Osteocyte (in vitro differentiated cells): ENCODE measurements around the gene CSPG4. TPM values are rescaled to one million over a fixed set of nuclear protein-coding genes. Genes with fewer than 3 reads are reported as not detected.
A peak's percentile ranks its signal among the peaks of the same experiment; 100 is the strongest.
"Not testable (repeated sequence)": the region's sequence is repeated elsewhere in the genome, so short reads cannot be mapped to it uniquely, and the experiment has no call there.

Source experiments
- DNase-seq: peaks from one replicate; pipeline ENCODE4 v3.0.0; 2021; ENCODE audit warnings: mixed read lengths; ENCODE audit not compliant: unreplicated experiment; ENCODE audit errors: extremely low spot score
- H3K27ac Mint-ChIP-seq: one replicate; pipeline ENCODE4 v1.8.0; 2021; ENCODE audit warnings: mild to moderate bottlenecking, mixed read lengths; ENCODE audit not compliant: unreplicated experiment
- H3K27me3 Mint-ChIP-seq: one replicate; pipeline ENCODE4 v1.8.0; 2021; ENCODE audit warnings: mixed read lengths; ENCODE audit not compliant: unreplicated experiment
- H3K36me3 Mint-ChIP-seq: one replicate; pipeline ENCODE4 v1.8.0; 2021; ENCODE audit warnings: mixed read lengths; ENCODE audit not compliant: unreplicated experiment
- H3K4me1 Mint-ChIP-seq: one replicate; pipeline ENCODE4 v1.8.0; 2021; ENCODE audit warnings: mixed read lengths; ENCODE audit not compliant: unreplicated experiment
- H3K4me3 Mint-ChIP-seq: one replicate; pipeline ENCODE4 v1.8.0; 2021; ENCODE audit warnings: mild to moderate bottlenecking, moderate library complexity, mixed read lengths; ENCODE audit not compliant: unreplicated experiment
- H3K9me3 Mint-ChIP-seq: one replicate; pipeline ENCODE4 v1.8.0; 2021; ENCODE audit warnings: mixed read lengths; ENCODE audit not compliant: unreplicated experiment
- total RNA-seq: library from RNA; stranded (reverse); gene quantifications from 2 replicates; pipeline ENCODE4 v1.2.1, GENCODE V29; 2021
- TF ChIP-seq, protein P1 (sequence below): fragments of 200-600 bp; sonication (generic); IDR thresholded peaks from 2 replicates; pipeline ENCODE4 v1.5.0; 2021; ENCODE audit warnings: antibody characterized with exemption, mild to moderate bottlenecking, moderate library complexity

The CSPG4 gene
- total RNA-seq, 1 donor from 2014 or later = 43.3 TPM

DNA sequence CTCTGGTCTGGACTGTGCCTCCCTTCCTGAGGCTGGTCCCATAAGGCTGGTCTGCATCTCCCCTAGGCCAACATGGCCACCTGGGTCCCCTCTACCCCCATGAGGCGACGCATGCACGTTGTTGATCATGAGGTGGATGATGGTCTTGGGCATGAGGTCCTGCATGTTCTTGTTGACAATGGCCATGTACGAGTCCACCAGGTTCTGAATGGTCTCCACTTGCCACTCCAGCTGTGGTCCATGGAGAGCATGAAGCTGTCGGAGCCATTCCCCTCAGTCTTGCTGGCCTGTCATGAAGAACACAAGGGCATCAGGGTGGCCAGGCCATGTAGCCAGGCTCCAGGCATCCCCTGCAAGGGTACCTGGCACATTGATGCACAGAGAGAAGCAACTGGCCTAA lies 27.1 kb upstream of the CSPG4 start:
- no peak overlapping the region for H3K27ac Mint-ChIP-seq
- H3K4me3 Mint-ChIP-seq = peak overlapping the region; percentile 50
- H3K27me3 Mint-ChIP-seq = peaks cover 2% of the 10 kb centered on the region
- H3K4me1 Mint-ChIP-seq = peaks cover 5% of the 10 kb centered on the region
- no peak for DNase-seq
- TF ChIP-seq, protein P1, sequence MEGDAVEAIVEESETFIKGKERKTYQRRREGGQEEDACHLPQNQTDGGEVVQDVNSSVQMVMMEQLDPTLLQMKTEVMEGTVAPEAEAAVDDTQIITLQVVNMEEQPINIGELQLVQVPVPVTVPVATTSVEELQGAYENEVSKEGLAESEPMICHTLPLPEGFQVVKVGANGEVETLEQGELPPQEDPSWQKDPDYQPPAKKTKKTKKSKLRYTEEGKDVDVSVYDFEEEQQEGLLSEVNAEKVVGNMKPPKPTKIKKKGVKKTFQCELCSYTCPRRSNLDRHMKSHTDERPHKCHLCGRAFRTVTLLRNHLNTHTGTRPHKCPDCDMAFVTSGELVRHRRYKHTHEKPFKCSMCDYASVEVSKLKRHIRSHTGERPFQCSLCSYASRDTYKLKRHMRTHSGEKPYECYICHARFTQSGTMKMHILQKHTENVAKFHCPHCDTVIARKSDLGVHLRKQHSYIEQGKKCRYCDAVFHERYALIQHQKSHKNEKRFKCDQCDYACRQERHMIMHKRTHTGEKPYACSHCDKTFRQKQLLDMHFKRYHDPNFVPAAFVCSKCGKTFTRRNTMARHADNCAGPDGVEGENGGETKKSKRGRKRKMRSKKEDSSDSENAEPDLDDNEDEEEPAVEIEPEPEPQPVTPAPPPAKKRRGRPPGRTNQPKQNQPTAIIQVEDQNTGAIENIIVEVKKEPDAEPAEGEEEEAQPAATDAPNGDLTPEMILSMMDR = no peak
- H3K9me3 Mint-ChIP-seq = no peaks in the 10 kb centered on the region
- no peaks in the 10 kb centered on the region for H3K36me3 Mint-ChIP-seq

DNA sequence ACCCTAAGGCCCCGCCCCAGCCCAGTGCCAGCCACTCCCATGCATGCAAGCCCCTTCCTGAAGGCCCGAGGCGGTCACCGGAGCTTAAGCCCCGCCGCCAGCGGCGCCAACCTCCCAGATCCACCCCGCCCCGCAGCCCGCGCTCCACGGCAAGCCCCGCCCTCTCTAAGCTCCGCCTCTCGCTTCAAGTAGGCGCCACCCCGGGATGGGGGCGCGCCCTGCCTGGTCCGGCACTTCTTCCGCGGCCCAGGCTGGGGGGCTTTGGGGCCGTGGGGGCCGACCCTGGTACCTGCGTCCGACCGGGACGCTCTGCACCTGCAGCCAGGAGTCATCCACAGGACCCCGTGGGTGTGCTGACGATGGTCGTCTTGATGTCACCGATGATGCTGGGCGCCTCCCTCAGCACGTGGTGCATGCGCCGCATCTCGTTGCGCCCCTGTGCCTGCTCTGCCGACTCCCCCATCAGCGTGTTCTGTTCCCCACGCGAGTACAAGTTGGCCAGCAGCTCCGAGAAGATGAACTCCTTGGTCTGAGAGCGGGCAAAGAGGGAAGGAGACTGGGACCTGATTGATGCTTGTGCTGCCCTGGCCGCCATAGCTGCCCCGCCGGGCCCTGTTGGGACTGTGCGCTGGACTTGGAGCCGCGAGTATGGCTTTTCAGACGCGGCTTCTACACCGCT lies 26.1 kb upstream of the CSPG4 start:
- peak overlapping the region; percentile 75 for H3K4me3 Mint-ChIP-seq
- no peaks in the 10 kb centered on the region for H3K9me3 Mint-ChIP-seq
- H3K36me3 Mint-ChIP-seq = no peaks in the 10 kb centered on the region
- peaks cover 2% of the 10 kb centered on the region for H3K27me3 Mint-ChIP-seq
- peaks cover 5% of the 10 kb centered on the region for H3K4me1 Mint-ChIP-seq
- peak; percentile 93 for DNase-seq
- TF ChIP-seq, protein P1 = no peak
- H3K27ac Mint-ChIP-seq = no peak overlapping the region

DNA sequence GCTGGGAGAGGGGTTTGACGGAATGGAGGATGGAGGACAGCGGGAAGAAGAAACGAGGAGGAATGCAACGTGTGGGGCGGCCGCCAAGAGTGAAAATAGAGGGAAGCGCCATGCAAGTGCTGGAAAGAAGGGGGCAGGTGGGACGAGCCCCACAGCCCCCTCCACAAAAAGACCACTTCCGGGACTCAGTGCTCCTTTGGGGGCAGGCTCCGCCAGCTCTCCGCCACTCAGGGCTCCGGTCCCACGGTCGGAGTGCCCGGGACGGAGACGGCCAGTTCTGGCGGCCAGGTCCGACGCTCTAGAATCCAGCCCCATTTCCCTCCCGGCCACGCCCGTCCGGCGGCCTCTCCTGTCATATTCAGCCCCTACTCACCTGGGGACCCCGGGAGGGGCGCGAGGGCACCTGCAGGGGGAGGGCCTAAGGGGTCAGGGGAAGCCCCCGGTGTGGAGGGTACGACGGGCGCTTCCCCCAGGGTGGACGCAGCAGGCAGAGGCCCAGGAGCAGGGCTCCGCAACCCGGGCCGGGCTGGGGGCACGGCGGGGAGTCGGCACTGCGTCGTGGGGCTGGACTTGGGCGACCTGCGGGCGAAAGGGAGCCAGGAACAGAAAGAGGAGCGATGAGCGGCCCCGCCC lies 25.5 kb upstream of the CSPG4 start:
- Mint-ChIP-seq H3K9me3 (no peaks in the 10 kb centered on the region), H3K27ac (no peak overlapping the region), H3K4me3 (peak overlapping the region; percentile 75)

DNA sequence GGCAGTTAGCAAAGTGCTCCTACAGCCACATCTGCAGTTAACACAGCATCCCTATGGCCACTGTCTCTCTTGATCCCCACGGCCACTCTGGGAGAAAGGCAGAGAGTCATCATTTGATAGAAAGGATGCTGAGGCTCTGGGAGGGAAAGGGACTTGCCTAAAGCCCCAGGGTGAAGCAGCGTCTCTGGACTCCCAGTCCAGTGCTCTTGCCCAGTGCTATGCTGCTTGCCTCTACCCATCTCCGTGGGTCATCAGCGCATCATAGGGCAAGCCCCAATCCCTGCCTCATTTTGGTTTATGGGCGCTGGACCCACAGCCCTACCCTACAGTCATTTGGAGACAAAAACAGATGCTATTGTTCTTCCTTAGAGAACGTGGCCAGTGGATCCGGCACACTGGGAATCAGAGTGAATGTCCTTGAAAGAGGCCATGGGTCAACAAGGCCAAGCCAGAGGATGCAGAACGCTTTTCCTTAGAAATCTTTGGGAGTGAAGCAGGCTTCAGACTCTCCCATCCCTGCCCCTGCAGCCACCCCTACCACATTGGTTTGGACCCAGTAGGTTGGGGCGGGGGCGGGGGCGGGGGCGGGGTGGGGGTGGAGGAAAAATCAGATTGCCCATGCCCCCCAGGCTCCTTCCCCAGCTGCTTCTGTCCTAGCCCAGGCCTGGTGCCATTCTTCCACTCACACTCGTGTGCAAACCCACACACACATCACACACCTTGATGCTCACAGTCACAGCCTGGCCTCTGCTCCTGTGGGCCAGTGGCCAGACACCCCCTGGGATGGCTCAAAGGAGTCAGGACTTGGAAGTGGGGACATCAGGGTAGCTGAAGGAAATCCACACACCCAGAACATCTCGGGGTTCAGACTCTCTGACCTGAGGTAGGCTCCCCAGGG lies 24.7 kb upstream of the CSPG4 start:
- H3K4me3 Mint-ChIP-seq = peak overlapping the region; percentile 75
- H3K27ac Mint-ChIP-seq, H3K4me1 Mint-ChIP-seq, H3K36me3 Mint-ChIP-seq, H3K27me3 Mint-ChIP-seq, H3K9me3 Mint-ChIP-seq, DNase-seq: not testable (repeated sequence)

More for the DNA sequence above, 25.5 kb upstream of the CSPG4 start:
- DNase-seq = no peak
- H3K36me3 Mint-ChIP-seq = no peaks in the 10 kb centered on the region
- peaks cover 1% of the 10 kb centered on the region for H3K27me3 Mint-ChIP-seq
- peaks cover 5% of the 10 kb centered on the region for H3K4me1 Mint-ChIP-seq
- TF ChIP-seq, protein P1 = no peak

DNA sequence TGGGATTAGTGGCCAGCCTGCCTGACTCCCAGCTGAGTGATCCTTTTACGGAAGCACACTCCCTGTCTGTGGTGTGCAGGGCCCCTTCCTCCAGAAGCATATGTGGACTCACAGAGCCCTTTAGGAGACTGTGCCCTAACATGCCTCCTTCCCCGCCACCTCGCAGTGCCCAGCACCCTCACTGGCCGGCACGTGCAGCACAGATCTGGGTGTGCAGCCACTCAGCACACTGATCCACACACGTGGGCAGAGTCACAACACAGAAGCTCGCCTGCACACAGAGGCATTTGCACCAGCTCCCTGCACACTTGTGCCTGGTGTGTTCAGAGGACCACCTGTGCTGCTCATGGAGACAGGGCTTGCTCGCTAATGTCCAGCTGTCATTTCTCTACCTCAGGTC lies 23.6 kb upstream of the CSPG4 start:
- H3K36me3 Mint-ChIP-seq = no peaks in the 10 kb centered on the region
- DNase-seq = no peak
- H3K27me3 Mint-ChIP-seq = no peaks in the 10 kb centered on the region
- no peaks in the 10 kb centered on the region for H3K9me3 Mint-ChIP-seq
- H3K27ac Mint-ChIP-seq = no peak overlapping the region
- peaks cover 9% of the 10 kb centered on the region for H3K4me1 Mint-ChIP-seq
- no peak overlapping the region for H3K4me3 Mint-ChIP-seq
- TF ChIP-seq, protein P1 = no peak

DNA sequence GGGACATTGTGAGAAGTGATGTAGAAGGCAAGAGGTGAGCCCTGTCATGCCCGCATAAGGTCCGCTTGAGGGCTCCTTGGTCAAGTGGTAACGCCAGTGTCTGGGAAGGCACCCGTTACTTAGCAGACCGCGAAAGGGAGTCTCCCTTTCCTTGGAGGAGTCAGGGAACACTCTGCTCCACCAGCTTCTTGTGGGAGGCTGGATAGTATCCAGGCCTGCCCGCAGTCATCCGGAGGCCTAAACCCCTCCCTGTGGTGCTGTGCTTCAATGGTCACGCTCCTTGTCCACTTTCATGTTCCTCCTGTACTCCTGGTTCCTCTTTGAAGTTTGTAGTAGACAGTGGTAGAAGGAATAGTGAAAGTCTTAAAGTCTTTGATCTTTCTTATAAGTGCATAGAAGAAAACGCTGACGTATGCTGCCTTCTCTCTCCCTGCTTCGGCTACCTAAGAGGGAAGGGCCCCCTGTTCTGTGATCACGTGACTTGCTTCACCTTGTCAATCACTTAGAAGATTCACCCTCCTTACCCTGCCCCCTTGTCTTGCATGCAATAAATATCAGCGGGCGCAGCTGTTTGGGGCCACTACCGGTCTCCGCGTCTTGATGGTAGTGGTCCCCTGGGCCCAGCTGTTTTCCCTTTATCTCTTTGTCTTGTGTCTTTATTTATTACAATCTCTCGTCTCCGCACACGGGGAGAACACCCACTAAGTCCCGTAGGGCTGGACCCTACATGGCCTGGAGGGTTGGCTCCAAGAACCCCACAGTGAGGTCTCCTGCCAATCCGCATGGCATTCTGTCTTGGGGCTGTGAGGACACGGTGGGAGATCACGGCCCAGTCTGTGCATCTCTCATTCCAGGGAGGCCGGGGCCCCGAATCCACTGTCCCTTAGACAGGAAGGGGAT lies 22.5 kb upstream of the CSPG4 start:
- not testable (repeated sequence) for H3K9me3 Mint-ChIP-seq, DNase-seq, H3K4me1 Mint-ChIP-seq, H3K27me3 Mint-ChIP-seq, H3K4me3 Mint-ChIP-seq, H3K27ac Mint-ChIP-seq, H3K36me3 Mint-ChIP-seq
